ENCODE data around the gene SP140. TPM values are rescaled to one million over a fixed set of nuclear protein-coding genes. Genes with fewer than 3 reads are reported as not detected.
"Not testable (repeated sequence)": the region's sequence is repeated elsewhere in the genome, so short reads cannot be mapped to it uniquely, and the experiment has no call there.

Gene SP140
- total RNA-seq, 2 experiments from 2014 or later, result 95.1 to 98.8 TPM

DNA sequence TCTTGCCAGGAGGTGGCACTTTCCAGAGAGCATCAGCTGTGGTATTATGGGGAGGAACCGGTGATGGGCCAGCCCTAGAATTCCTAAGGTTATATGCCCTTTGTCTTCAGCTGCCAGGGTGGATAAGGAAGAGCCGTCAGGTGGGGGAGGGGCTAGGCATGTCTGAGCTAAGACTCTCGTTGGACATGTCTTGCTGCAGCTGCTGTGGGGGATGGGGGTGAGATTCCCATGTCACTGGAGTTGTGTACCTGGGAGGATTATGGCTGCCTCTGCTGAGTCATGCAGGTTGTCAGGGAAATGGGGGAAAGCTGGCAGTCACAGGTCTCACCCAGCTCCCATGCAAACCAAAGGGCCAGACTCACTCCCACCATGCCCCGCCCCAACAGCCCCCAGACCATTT is 39.4 kb downstream of the SP140 start:
- H3K4me3 Mint-ChIP-seq; intact Hi-C loops (cut with micrococcal nuclease); H3K27ac Mint-ChIP-seq; DNase-seq; H3K9me3 Mint-ChIP-seq; H3K27me3 Mint-ChIP-seq (ENCODE audit: low read depth): not testable (repeated sequence)
- H3K36me3 Mint-ChIP-seq (ENCODE audit: low read depth), result peaks cover 54% of the 10 kb centered on the region
- CTCF ChIA-PET, result interaction anchor here (0.8 kb wide), 1 partner anchor 62 kb away, joined by 3 read pairs; no protein-coding TSS in a partner anchor
- H3K4me1 Mint-ChIP-seq (ENCODE audit: low read depth), result peaks cover 59% of the 10 kb centered on the region

DNA sequence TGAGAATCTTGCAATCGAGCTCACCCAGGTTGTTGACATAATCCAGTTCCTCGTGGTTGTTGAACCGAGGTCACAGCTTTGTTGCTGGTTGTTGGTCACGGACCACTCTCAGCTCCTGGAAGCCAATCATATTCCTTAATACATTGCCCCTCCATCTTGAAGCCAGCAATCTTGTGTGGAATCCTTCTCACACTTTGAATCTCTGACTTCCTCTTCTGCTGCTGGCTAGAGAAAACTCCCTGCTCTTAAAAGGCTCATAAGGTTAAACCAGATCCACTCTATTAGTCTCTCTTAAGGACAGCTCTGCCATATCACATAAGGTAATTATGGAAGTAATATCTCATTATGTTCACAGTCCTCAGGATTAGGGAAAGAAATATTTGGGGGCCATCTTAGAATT is 41.1 kb downstream of the SP140 start:
- H3K4me1 Mint-ChIP-seq (ENCODE audit: low read depth), result peaks cover 51% of the 10 kb centered on the region
- no peak overlapping the region for H3K27ac Mint-ChIP-seq
- H3K36me3 Mint-ChIP-seq (ENCODE audit: low read depth), result peaks cover 57% of the 10 kb centered on the region
- CTCF ChIA-PET, result interaction anchor here (1.0 kb wide), 1 partner anchor 107 kb away, joined by 3 read pairs; no protein-coding TSS in a partner anchor
- H3K9me3 Mint-ChIP-seq, result peaks cover 2% of the 10 kb centered on the region
- H3K27me3 Mint-ChIP-seq (ENCODE audit: low read depth), result no peaks in the 10 kb centered on the region
- no peak for DNase-seq
- no peak overlapping the region for H3K4me3 Mint-ChIP-seq
- intact Hi-C loops (cut with micrococcal nuclease), result no loop called here

DNA sequence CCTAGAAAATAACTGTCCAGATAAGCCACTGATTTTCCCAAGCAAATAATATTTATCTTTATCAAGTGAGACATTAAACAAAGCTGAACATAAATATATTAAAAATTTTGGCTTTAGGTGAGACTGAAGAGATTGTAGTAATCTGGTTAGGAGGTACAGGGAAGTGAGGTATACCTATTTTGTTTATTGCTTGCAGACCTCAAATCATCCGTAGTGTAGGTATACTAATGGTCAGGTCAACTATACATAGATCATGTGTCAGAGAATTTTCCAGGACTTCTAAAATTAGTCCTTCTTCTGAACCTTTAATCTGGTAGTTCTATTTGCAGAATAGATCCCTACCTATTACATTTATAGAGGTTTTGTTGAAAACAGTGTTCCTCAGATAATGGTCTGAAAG is 41.5 kb downstream of the SP140 start:
- H3K4me3 Mint-ChIP-seq, result no peak overlapping the region
- peaks cover 2% of the 10 kb centered on the region for H3K9me3 Mint-ChIP-seq
- CTCF ChIA-PET, result interaction anchor here (1.0 kb wide), 1 partner anchor 107 kb away, joined by 3 read pairs; no protein-coding TSS in a partner anchor
- H3K27ac Mint-ChIP-seq, result no peak overlapping the region
- H3K4me1 Mint-ChIP-seq (ENCODE audit: low read depth), result peaks cover 47% of the 10 kb centered on the region
- H3K36me3 Mint-ChIP-seq (ENCODE audit: low read depth), result peaks cover 60% of the 10 kb centered on the region
- no peaks in the 10 kb centered on the region for H3K27me3 Mint-ChIP-seq (ENCODE audit: low read depth)
- no peak for DNase-seq
- intact Hi-C loops (cut with micrococcal nuclease), result no loop called here

DNA sequence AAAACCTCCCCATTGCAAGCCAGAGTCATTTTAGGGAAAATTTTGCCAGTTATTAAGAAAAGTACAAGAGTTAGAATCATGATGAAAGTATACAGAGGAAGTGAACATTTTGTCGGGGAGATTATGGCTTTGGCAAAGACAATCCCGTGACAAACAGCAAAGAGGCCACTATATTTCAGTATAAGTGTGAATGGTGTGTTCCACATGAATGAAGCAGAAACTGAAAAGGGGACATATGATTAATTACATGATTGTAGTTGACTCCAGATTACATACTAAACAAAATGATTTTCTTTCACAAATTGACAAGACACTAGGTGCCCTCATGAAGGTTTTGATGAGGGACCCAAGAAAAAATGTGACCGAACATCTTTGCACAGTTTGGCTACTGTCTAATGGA is 42.0 kb downstream of the SP140 start:
- Mint-ChIP-seq H3K36me3 (ENCODE audit: low read depth) (peaks cover 63% of the 10 kb centered on the region), H3K4me1 (ENCODE audit: low read depth) (peaks cover 42% of the 10 kb centered on the region), H3K9me3 (peaks cover 2% of the 10 kb centered on the region), H3K27ac (no peak overlapping the region), H3K27me3 (ENCODE audit: low read depth) (no peaks in the 10 kb centered on the region), H3K4me3 (no peak overlapping the region)
- no peak for DNase-seq
- intact Hi-C loops (cut with micrococcal nuclease), result no loop called here
- CTCF ChIA-PET, result interaction anchor here (0.7 kb wide), 1 partner anchor 204 kb away, joined by 6 read pairs; no protein-coding TSS in a partner anchor

DNA sequence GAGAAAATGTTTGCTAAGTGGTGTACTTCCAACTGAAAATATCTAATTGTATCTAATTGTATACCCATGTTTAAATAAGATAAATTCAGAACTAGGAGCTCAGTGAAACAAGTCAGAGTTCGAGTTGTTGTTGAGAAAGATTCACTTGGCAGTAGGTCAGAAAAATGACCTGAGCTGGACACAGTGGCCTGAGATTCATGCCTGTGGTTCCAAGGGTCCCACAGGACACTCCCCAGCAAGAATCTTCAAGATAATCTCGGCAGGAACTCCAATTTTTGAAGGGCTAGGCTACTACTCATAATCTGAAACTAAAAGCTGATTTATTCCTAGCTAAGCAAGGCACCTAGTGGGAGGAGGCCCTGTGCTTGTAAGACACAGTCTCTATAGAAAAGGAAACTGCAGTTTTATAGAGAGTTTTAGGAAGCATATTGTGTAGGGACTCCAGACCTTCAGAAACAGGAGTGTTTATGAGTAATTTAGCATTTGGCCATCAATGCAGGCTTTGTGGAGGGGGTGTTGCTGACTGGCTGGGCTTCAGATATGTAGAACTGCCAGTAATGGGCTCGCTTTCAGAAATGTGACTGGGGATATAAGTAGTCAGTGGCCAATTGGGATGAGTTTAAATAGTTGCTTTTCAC is 43.2 kb downstream of the SP140 start:
- Mint-ChIP-seq H3K36me3 (ENCODE audit: low read depth) (peaks cover 69% of the 10 kb centered on the region), H3K27me3 (ENCODE audit: low read depth) (no peaks in the 10 kb centered on the region), H3K4me3 (no peak overlapping the region), H3K27ac (peak overlapping the region; percentile 55), H3K4me1 (ENCODE audit: low read depth) (peaks cover 31% of the 10 kb centered on the region), H3K9me3 (peaks cover 2% of the 10 kb centered on the region)
- intact Hi-C loops (cut with micrococcal nuclease), result no loop called here
- no peak for DNase-seq
- CTCF ChIA-PET, result no interaction called here

DNA sequence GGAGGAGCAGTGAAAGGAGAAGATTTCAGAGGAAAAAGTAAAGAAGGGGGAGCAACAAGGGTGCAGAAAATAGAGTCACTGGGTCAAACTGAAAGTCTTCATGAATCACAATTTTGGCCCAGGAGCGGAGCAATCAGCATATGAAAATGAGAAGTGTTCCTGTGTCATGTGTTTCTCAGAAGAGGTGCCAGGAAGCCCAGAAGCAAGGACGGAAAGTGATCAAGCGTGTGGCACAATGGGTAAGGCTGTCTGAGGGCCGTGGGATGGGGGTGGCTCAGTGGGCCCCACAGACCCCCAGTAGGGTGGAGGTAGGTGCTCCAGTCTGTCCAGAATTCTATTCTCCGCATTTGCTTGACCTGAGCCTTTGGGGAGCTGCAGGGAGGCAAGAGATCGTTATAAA is 44.2 kb downstream of the SP140 start:
- Mint-ChIP-seq H3K4me3 (no peak overlapping the region), H3K9me3 (peaks cover 2% of the 10 kb centered on the region), H3K27ac (peak overlapping the region; percentile 25), H3K27me3 (ENCODE audit: low read depth) (no peaks in the 10 kb centered on the region), H3K36me3 (ENCODE audit: low read depth) (peaks cover 64% of the 10 kb centered on the region), H3K4me1 (ENCODE audit: low read depth) (peaks cover 25% of the 10 kb centered on the region)
- peak; percentile 26 for DNase-seq
- CTCF ChIA-PET, result no interaction called here
- intact Hi-C loops (cut with micrococcal nuclease), result no loop called here

DNA sequence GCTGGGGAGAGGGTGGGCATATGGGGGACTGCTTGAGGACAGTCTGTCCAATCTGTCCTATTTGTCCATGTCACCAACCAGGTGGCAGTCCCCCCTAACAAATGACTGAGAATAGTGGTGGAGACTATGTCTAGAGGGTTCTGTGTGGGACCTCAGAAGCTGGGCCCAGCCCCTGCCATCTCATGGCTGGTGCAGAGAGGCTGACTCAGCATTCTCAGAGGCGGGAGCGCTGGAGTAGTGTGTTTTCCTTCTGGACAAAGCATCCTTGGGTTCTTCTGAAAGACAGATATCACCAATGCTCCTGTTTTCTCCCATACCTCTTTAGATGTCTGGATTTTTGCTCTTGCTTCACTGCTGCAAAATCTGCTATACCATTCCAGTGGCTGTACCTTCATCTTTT is 57.4 kb downstream of the SP140 start:
- no peak for DNase-seq
- Mint-ChIP-seq H3K4me3 (no peak overlapping the region), H3K9me3 (no peaks in the 10 kb centered on the region), H3K4me1 (ENCODE audit: low read depth) (peaks cover 3% of the 10 kb centered on the region), H3K27me3 (ENCODE audit: low read depth) (no peaks in the 10 kb centered on the region), H3K27ac (no peak overlapping the region), H3K36me3 (ENCODE audit: low read depth) (peaks cover 10% of the 10 kb centered on the region)
- CTCF ChIA-PET, result no interaction called here
- intact Hi-C loops (cut with micrococcal nuclease), result no loop called here

DNA sequence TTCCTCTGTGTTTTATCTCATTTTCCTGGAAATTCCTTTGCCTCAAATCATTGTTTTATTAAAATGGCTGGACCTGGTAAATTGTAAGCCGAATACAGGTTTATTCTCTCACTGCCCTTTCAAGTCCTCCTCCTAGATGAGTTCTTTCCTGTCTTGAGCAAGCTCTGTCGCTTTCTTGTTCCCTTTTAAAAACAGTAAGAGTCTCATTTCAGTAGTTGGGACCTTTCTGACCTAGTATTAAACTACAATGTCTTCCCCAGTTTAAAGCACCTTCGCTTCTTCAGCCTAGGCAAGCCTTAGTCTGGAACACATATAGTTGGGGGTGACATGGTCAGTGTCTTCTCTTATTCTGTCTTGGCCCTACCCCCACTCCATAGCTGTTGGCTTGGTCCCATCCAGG is 60.5 kb downstream of the SP140 start:
- Mint-ChIP-seq H3K36me3 (ENCODE audit: low read depth) (peaks cover 39% of the 10 kb centered on the region), H3K27ac (no peak overlapping the region), H3K27me3 (ENCODE audit: low read depth) (no peaks in the 10 kb centered on the region), H3K9me3 (peaks cover 2% of the 10 kb centered on the region), H3K4me3 (no peak overlapping the region), H3K4me1 (ENCODE audit: low read depth) (peaks cover 7% of the 10 kb centered on the region)
- intact Hi-C loops (cut with micrococcal nuclease), result no loop called here
- CTCF ChIA-PET, result no interaction called here
- no peak for DNase-seq

DNA sequence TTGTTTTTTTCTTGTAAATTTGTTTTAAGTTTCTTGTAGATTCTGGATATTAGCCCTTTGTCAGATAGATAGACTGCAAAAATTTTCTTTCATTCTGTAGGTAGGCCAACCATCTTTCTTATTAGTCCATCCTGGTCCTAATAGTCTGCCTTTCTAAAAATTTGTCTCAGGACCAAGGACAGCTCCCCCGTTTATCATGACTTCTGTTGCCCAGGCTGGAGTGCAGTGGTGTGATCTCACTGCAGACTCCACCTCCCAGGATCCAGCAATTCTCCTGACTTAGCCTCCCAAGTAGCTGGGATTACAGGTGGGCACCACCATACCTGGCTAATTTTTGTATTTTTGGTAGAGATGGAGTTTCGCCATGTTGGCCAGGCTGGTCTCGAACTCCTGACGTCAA is 63.8 kb downstream of the SP140 start:
- H3K36me3 Mint-ChIP-seq (ENCODE audit: low read depth), result peaks cover 60% of the 10 kb centered on the region
- H3K27ac Mint-ChIP-seq; intact Hi-C loops (cut with micrococcal nuclease); H3K27me3 Mint-ChIP-seq (ENCODE audit: low read depth); H3K9me3 Mint-ChIP-seq; H3K4me3 Mint-ChIP-seq; H3K4me1 Mint-ChIP-seq (ENCODE audit: low read depth): not testable (repeated sequence)
- peak; percentile 40 for DNase-seq
- CTCF ChIA-PET, result interaction anchor here (0.5 kb wide), 1 partner anchor 39 kb away, joined by 3 read pairs; no protein-coding TSS in a partner anchor

DNA sequence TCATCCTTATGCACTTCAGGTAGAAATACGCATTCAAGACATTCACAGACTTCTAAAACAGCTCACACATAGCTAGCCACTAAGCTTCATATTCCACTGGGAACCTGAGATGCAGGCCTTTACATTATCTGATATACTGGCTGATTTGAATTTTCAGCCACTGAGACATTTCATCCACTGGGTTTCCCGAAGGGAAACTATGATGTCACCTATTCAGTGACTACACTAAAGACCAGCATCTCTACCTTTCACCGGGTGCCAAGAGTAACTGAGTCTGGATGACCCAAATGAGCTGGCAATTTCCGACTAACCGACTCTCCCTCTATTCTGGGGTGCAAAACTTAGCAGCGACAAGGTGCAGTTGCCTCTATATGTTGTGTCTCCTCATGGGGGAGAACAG is 69.7 kb downstream of the SP140 start:
- peaks cover 80% of the 10 kb centered on the region for H3K36me3 Mint-ChIP-seq (ENCODE audit: low read depth)
- no peaks in the 10 kb centered on the region for H3K27me3 Mint-ChIP-seq (ENCODE audit: low read depth)
- no peak for DNase-seq
- intact Hi-C loops (cut with micrococcal nuclease), result no loop called here
- H3K27ac Mint-ChIP-seq, result no peak overlapping the region
- no peak overlapping the region for H3K4me3 Mint-ChIP-seq
- CTCF ChIA-PET, result no interaction called here
- no peaks in the 10 kb centered on the region for H3K9me3 Mint-ChIP-seq
- no peaks in the 10 kb centered on the region for H3K4me1 Mint-ChIP-seq (ENCODE audit: low read depth)

DNA sequence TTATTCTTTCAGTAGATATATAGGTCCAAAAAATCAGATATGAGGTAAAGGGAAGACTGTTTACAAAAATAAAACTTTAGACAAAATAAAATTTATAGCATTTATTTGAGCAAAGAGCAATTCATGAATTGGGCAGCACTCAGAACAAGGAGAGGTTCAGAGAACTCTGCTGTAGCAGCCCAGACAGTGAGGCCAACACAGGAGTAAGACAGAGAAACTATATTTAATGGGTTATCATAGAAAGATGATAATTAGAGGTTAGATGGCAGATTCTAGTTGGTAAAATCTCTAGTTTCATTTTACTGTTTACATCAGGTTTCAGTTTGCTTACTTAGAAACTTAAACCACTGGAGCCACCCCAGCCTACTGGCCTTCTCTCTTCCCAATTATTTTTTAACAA is 71.4 kb downstream of the SP140 start:
- peaks cover 82% of the 10 kb centered on the region for H3K36me3 Mint-ChIP-seq (ENCODE audit: low read depth)
- intact Hi-C loops (cut with micrococcal nuclease), result no loop called here
- H3K4me1 Mint-ChIP-seq (ENCODE audit: low read depth), result no peaks in the 10 kb centered on the region
- no peaks in the 10 kb centered on the region for H3K27me3 Mint-ChIP-seq (ENCODE audit: low read depth)
- H3K9me3 Mint-ChIP-seq, result peaks cover 6% of the 10 kb centered on the region
- no peak for DNase-seq
- no peak overlapping the region for H3K27ac Mint-ChIP-seq
- H3K4me3 Mint-ChIP-seq, result no peak overlapping the region
- CTCF ChIA-PET, result no interaction called here

DNA sequence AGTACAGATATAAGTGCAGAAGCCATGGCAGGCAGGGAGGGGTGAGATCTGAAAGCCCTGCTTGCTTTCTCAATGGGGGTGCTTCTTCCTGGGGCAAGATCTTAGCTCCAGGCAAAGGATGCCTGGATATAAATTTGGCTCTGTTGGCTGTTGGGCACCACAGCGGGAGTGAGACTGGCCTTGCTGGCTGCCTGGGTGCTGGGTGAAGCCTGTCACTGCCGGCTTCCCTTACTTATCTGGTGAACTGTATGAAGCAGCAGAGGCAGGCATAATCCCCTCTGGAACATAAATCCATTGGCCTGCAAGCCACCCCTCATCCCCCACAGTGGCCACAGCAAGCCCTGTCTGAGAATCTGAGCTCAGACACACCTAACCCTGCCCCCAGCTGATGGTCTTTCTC is 74.1 kb downstream of the SP140 start:
- CTCF ChIA-PET, result no interaction called here

DNA sequence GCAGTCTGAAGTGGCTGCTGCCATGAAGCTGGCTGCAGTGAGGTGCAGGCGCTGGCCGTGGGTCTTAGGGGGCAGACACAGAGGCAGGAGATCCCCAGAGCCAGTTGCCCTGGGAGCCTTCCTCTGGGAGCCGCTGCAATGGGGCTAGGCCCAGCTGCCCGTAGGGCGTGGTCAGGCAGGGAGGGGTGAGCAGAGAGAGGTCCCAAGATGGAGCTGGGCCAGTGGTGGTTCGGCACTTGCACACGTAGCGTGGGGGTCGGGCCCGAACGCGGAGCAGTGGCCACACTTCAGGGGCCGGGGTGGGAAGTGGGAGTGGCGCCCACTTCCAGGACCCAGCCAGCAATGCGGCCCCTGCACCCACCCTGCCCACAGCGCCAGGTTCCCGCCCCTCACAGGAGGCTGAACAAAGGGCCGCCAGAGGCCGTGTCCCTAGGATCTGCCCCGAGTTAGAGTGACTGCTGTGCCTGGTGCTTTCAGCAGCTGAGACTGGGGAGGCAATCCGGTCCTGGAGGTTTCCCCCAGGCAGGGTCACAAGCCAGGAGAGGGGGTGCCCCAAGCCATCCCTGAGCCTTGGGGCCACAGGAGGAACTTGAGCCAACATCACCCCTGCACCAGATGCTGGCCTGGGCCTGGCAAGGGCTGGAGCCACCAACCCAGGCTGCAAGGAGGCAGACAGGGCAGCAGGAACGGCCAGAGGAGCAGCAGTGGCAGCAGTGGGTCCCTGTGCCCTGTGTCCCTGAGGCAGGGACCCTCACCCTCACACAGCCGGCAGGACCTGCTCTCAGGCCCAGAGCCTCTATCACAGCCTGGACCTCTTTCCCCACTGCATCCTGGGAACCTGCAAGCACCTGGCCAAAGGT is 80.1 kb downstream of the SP140 start:
- Mint-ChIP-seq H3K27me3 (ENCODE audit: low read depth) (no peaks in the 10 kb centered on the region), H3K27ac (no peak overlapping the region)

More for the DNA sequence above, 74.1 kb downstream of the SP140 start:
- H3K36me3 Mint-ChIP-seq (ENCODE audit: low read depth), result peaks cover 70% of the 10 kb centered on the region
- no peak overlapping the region for H3K27ac Mint-ChIP-seq
- peaks cover 25% of the 10 kb centered on the region for H3K9me3 Mint-ChIP-seq
- no peaks in the 10 kb centered on the region for H3K27me3 Mint-ChIP-seq (ENCODE audit: low read depth)
- no peaks in the 10 kb centered on the region for H3K4me1 Mint-ChIP-seq (ENCODE audit: low read depth)
- H3K4me3 Mint-ChIP-seq, result no peak overlapping the region
- DNase-seq, result no peak
- intact Hi-C loops (cut with micrococcal nuclease), result no loop called here

More for the DNA sequence above, 80.1 kb downstream of the SP140 start:
- Mint-ChIP-seq H3K9me3 (peaks cover 26% of the 10 kb centered on the region), H3K4me3 (no peak overlapping the region), H3K36me3 (ENCODE audit: low read depth) (peaks cover 35% of the 10 kb centered on the region), H3K4me1 (ENCODE audit: low read depth) (no peaks in the 10 kb centered on the region)
- CTCF ChIA-PET, result interaction anchor here (1.0 kb wide), 1 partner anchor 13 kb away, joined by 3 read pairs; no protein-coding TSS in a partner anchor
- no peak for DNase-seq
- intact Hi-C loops (cut with micrococcal nuclease), result no loop called here
